GM10266 (cell line): ENCODE measurements around the gene INSM1.

Experiments
- DNase-seq: peaks from one replicate; pipeline ENCODE4 v3.0.0; 2012; ENCODE audit errors: extremely low spot score
- TF ChIP-seq, protein P1 (sequence below): IDR thresholded peaks from 2 replicates; pipeline ENCODE4 v1.5.1; 2012; ENCODE audit warnings: mild to moderate bottlenecking, low read depth; ENCODE audit not compliant: control insufficient read depth, insufficient read depth; ENCODE audit errors: missing control alignments

The INSM1 gene

GRCh38 chr20:20393207-20394120, 25.6 kb downstream of the INSM1 start:
- TF ChIP-seq, protein P1, sequence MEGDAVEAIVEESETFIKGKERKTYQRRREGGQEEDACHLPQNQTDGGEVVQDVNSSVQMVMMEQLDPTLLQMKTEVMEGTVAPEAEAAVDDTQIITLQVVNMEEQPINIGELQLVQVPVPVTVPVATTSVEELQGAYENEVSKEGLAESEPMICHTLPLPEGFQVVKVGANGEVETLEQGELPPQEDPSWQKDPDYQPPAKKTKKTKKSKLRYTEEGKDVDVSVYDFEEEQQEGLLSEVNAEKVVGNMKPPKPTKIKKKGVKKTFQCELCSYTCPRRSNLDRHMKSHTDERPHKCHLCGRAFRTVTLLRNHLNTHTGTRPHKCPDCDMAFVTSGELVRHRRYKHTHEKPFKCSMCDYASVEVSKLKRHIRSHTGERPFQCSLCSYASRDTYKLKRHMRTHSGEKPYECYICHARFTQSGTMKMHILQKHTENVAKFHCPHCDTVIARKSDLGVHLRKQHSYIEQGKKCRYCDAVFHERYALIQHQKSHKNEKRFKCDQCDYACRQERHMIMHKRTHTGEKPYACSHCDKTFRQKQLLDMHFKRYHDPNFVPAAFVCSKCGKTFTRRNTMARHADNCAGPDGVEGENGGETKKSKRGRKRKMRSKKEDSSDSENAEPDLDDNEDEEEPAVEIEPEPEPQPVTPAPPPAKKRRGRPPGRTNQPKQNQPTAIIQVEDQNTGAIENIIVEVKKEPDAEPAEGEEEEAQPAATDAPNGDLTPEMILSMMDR: no peak
- DNase-seq: no peak

- TF ChIP-seq, protein P1: no peak
- DNase-seq: no peak
Observed at GRCh38 chr20:20395087-20395486, 27.2 kb downstream of the INSM1 start.

DNA sequence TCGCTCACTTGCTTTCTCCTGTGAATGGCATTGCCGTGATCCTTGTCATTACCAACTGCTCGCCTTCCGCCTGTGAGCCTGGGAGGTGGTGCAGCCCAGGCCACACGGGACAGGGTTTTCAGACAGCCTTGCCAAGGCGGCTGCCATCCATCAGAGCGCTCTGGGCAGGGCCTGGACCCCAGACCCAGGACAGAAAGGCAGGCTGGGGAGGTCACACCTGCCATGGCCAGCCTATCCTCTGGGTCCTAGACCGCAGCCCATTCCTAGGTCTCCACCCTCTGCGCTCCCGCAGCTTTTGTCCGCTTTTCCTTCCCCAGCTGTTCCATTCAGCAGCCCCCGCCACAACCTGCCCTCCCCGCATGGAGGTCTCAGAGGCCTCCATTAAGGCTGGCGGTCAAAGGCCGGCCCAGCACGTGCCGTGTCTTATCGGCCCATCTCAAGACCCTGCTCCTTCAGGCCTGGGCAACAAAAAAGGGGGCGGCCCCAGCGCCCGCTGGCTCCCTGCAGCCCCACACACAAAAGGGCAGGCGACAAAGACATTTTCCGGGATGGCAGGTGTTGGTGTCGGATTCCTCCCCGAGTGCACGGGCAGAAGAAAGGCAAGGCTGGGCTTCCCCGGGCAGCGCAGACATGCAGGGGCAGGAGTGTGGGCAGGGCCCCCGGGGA, 28.1 kb downstream of the INSM1 start:
- TF ChIP-seq, protein P1: no peak
- DNase-seq: no peak

DNA sequence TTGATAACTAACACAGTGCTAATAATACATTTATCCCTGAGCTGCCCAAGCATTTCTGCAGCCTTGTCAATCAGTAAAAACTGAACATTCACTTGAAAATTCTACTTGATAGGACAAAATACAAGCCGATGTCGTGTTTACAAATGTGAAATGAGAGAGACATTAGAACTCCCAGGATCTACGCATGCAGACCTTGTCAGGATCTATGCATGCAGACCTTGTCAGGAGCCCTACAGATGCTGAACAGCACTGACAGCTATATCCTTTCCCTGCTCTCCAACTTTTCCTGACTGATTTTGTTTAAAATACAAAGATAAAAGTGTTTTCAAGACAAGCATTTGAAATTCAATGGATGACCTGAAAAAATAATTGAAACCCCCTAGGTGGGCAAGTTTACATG, 28.9 kb downstream of the INSM1 start:
- DNase-seq: no peak
- TF ChIP-seq, protein P1: no peak

GRCh38 chr20:20398123-20398522, 30.2 kb downstream of the INSM1 start:
- TF ChIP-seq, protein P1: no peak
- no peak for DNase-seq

DNA sequence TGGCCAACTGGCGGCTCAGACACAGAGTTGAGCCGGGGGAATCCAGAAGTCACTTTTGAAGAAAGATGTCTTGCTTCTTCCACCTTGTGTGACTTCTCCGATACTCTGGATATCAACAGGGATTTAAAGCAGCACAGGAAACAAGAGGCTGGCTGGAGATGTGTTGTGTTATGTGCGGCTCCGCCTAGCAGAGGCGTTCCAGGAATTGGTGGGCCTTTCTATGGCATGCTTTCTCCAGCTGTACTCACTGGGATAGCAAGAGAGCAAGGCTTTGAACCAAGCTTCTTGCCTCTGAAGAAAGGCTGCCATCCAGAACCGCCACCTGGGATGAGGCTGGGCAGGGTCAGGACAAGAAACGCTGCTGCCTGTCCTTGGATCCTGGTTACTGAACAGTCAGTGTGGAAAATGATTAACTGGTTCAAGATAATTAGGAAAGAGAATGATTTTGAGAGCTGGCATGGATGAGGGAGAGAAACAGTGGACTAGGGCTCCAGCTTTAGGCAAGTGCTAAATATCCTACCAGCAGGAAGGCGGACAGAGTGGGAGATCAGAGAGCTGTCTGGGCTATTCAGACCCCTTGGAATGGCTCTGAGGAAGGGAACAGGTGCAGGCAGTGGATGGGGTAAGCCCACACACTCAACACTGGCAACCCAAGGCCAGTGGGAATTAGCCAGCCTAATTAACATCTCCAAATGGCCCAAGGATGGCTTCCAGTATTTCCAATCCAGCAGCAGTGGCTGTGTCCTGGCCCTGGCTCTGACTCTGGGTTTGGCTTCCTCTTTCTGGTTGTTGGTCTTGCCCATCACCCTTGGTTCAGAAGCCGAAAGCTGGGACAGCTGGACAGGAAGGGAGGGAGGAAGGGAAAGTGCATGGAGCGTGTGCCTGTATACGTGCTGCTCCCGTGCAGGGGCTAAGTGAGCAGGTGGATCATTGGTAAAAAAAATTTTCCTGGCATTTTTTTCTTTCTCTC, 31.9 kb downstream of the INSM1 start:
- DNase-seq: no peak
- TF ChIP-seq, protein P1: no peak
